K562 (cell line): Measurements from ENCODE around the gene GARRE1. TPM values are rescaled to one million over a fixed set of nuclear protein-coding genes. Genes with fewer than 3 reads are reported as not detected.

Source experiments
- ATAC-seq: fragments of 200-7000 bp; cut with Tn5 transposase; 3 replicates; pipeline ENCODE4 v1.9.1; 2020; ENCODE audit warnings: moderate library complexity
- BruUV-seq: library from RNA; stranded (reverse); fragments of 400-500 nt; replicated peaks from 2 replicates; lab custom pipeline; 2021; lab: Mats Ljungman, UMichigan
- CTCF ChIA-PET: fragments of 300-600 bp; formaldehyde crosslinking; extraction: SDS; loops from one replicate; lab custom pipeline; 2021; ENCODE audit warnings: low intra/inter-chr PET ratio; lab: Yijun Ruan, JAX
- POLR2A ChIA-PET: fragments of 300-600, 350-650 bp; sonication (Branson Sonifier 250); formaldehyde crosslinking; extraction: SDS; loops from one replicate; lab custom pipeline; 2021; ENCODE audit warnings: antibody characterized with exemption, inconsistent platforms; lab: Yijun Ruan, JAX
- DNase-seq, 4 experiments: peaks; one replicate each; pipeline versions ENCODE4 v3.0.0 to v3.0.0-alpha.2; 2011 to 2018; ENCODE audit warnings: low spot score in 3 of 4, mixed read lengths in 3 of 4; ENCODE audit errors: extremely low read depth in 1 of 4
- FAIRE-seq: peaks from 2 replicates; lab custom pipeline; 2011; peaks lifted over from hg19 to GRCh38; lab: Jason Lieb, UNC
- H2AFZ ChIP-seq: 2 replicates; pipeline ENCODE4 v1.6.0; 2011; ENCODE audit warnings: low read depth, low read length, control low read depth, inconsistent platforms
- H3K27ac ChIP-seq: fragments of 200-600 bp; 3 replicates; pipeline ENCODE4 v1.8.0; 2011; ENCODE audit warnings: low read depth, mild to moderate bottlenecking, control low read depth, inconsistent platforms, low read length, moderate library complexity, mixed read lengths; ENCODE audit errors: extremely low read depth
- H3K27me3 ChIP-seq, 2 experiments: fragments of 300-600 bp in 1 of 2; 2 replicates in 1 of 2; 3 replicates in 1 of 2; pipeline versions ENCODE4 v1.6.0 to v1.8.0; 2011; ENCODE audit warnings: inconsistent platforms in 2 of 2, low read length in 2 of 2, mild to moderate bottlenecking in 1 of 2, mixed read lengths in 1 of 2, moderate library complexity in 1 of 2; ENCODE audit not compliant: control insufficient read depth in 2 of 2, insufficient read depth in 2 of 2
- H3K36me3 ChIP-seq: fragments of 300-600 bp; 3 replicates; pipeline ENCODE4 v1.8.0; 2011; ENCODE audit warnings: mild to moderate bottlenecking, low read length, inconsistent platforms; ENCODE audit not compliant: control insufficient read depth, insufficient read depth
- H3K4me1 ChIP-seq, 2 experiments: fragments of 200-600 bp in 1 of 2; replicated peaks in 1 of 2; 2 replicates in 1 of 2; 3 replicates in 1 of 2; pipeline versions ENCODE4 v1.5.1 to v1.8.0; 2011; ENCODE audit warnings: inconsistent platforms in 2 of 2, low read length in 2 of 2, mild to moderate bottlenecking in 1 of 2, mixed read lengths in 1 of 2, moderate library complexity in 1 of 2; ENCODE audit not compliant: control insufficient read depth in 2 of 2, insufficient read depth in 2 of 2
- H3K4me2 ChIP-seq: 2 replicates; pipeline ENCODE4 v1.6.1; 2011; ENCODE audit warnings: low read length, control low read depth, inconsistent platforms, mixed read lengths; ENCODE audit not compliant: insufficient read depth
- H3K4me3 ChIP-seq: fragments of 200-600 bp; sonication (generic), shearing (Covaris generic); 2 replicates; pipeline ENCODE4 v1.5.1; 2016; ENCODE audit warnings: control low read depth, inconsistent platforms
- H3K79me2 ChIP-seq: fragments of 200-600 bp; 3 replicates; pipeline ENCODE4 v1.8.0; 2011; ENCODE audit warnings: low read length, inconsistent platforms; ENCODE audit not compliant: control insufficient read depth, insufficient read depth
- H3K9ac ChIP-seq, 2 experiments: 2 replicates each; pipeline versions ENCODE4 v1.6.0 to v1.6.1; 2011; ENCODE audit warnings: low read depth in 2 of 2, low read length in 2 of 2, control low read depth in 1 of 2, inconsistent platforms in 1 of 2, mild to moderate bottlenecking in 1 of 2, mixed read lengths in 1 of 2; ENCODE audit not compliant: insufficient read depth in 1 of 2
- H3K9me1 ChIP-seq: one replicate; pipeline ENCODE4 v1.6.0; 2011; ENCODE audit warnings: inconsistent platforms, mild to moderate bottlenecking, low read length, moderate library complexity; ENCODE audit not compliant: control insufficient read depth, insufficient read depth
- H3K9me3 ChIP-seq: replicated peaks from 2 replicates; pipeline ENCODE4 v1.5.1; 2011; ENCODE audit warnings: low read depth, low read length, inconsistent platforms; ENCODE audit not compliant: control insufficient read depth, insufficient read depth
- H4K20me1 ChIP-seq: replicated peaks from 2 replicates; pipeline ENCODE4 v1.6.1; 2011; ENCODE audit warnings: low read length, inconsistent platforms, mixed read lengths; ENCODE audit not compliant: control insufficient read depth, insufficient read depth
- HIVEP1 ChIP-seq: fragments of 250-450 bp; sonication (Bioruptor Pico); IDR thresholded peaks from 2 replicates; pipeline ENCODE4 v1.4.0; 2020; ENCODE audit warnings: mild to moderate bottlenecking
- PRPF4 ChIP-seq: fragments of 200-400 bp; formaldehyde crosslinking; IDR thresholded peaks from one replicate; pipeline ENCODE4 v1.6.1; 2017; ENCODE audit warnings: low read length, low read depth, mild to moderate bottlenecking; ENCODE audit not compliant: insufficient read depth, poor library complexity, severe bottlenecking
- RBBP5 ChIP-seq: fragments of 200-600 bp; sonication (generic); IDR thresholded peaks from 2 replicates; pipeline ENCODE4 v1.6.1; 2012; ENCODE audit warnings: borderline replicate concordance, mild to moderate bottlenecking, low read length, control low read depth, inconsistent platforms; ENCODE audit not compliant: insufficient read depth, poor library complexity, severe bottlenecking
- SMARCE1 ChIP-seq: fragments of 450-650 bp; IDR thresholded peaks from 2 replicates; pipeline ENCODE4 v1.7.1; 2016; ENCODE audit warnings: mild to moderate bottlenecking
- SRSF7 ChIP-seq: fragments of 200-400 bp; formaldehyde crosslinking; optimal IDR thresholded peaks from 2 replicates; pipeline ENCODE3; 2017; ENCODE audit warnings: mild to moderate bottlenecking, low read depth, low read length
- ZBTB7A ChIP-seq: IDR thresholded peaks from 2 replicates; pipeline ENCODE4 v1.6.1; 2011; ENCODE audit warnings: low read depth, mild to moderate bottlenecking, low read length, moderate library complexity, borderline replicate concordance; ENCODE audit not compliant: control insufficient read depth
- ZFPM2 ChIP-seq: fragments of 250-450 bp; sonication (Bioruptor Pico); IDR thresholded peaks from 2 replicates; pipeline ENCODE4 v1.5.1; 2022; ENCODE audit warnings: mild to moderate bottlenecking
- WGBS: fragments of 100-300 bp; shearing (Covaris generic); methylation state at CpG from one replicate; pipeline ENCODE4 v1.1.6; 2016; ENCODE audit warnings: low coverage, mixed read lengths; ENCODE audit not compliant: insufficient coverage; ENCODE audit errors: missing lambda C conversion rate; 5-methylcytosine and 5-hydroxymethylcytosine counted together
- in situ Hi-C: fragments of 300-500 bp; cut with MboI; formaldehyde crosslinking; loops from 4 replicates; pipeline ENCODE4 v1.15.0; 2018; ENCODE audit warnings: inconsistent platforms, mixed read lengths
- intact Hi-C: fragments of 100-400 bp; cut with micrococcal nuclease; formaldehyde crosslinking; loops from 2 replicates; pipeline ENCODE4 v1.14.2; 2022
- polyA plus RNA-seq, 8 experiments: library from polyadenylated mRNA; depleted of rRNA in 4 of 8; stranded (reverse) in 5 of 8; unstranded in 3 of 8; fragments of >200 nt; fragmentation: Nextera tagmentation in 2 of 8; fragmentation: Illumina TruSeq in 1 of 8; extraction: Ambion mirVana in 2 of 8; extraction: Trizol in 1 of 8; gene quantifications; 2 replicates each; pipeline versions ENCODE4 v1.2.1 to v1.2.3, GENCODE V29; 2011 to 2014; ENCODE audit warnings: inconsistent platforms in 1 of 8, missing spikeins in 1 of 8
- total RNA-seq, 7 experiments: library from RNA; depleted of rRNA in 6 of 7; stranded (reverse); fragments of >200 nt in 6 of 7; fragmentation: Illumina TruSeq in 2 of 7; extraction: Trizol in 2 of 7; gene quantifications; 2 replicates each; pipeline versions ENCODE4 v1.2.1 to v1.2.3, GENCODE V29; 2011 to 2021; ENCODE audit warnings: low replicate concordance in 1 of 7
- TF ChIP-seq, protein P1 (sequence below): fragments of 450-650 bp; formaldehyde crosslinking; IDR thresholded peaks from 2 replicates; pipeline ENCODE4 v1.4.0; 2020; ENCODE audit warnings: mild to moderate bottlenecking, moderate library complexity
- TF ChIP-seq, protein P2 (sequence below): fragments of 450-650 bp; IDR thresholded peaks from 2 replicates; pipeline ENCODE4 v1.6.1; 2016; ENCODE audit warnings: mild to moderate bottlenecking, moderate library complexity

The GARRE1 gene
- total and polyA plus RNA-seq, 9 of the 15 experiments (the other 6 are each of a cell fraction or from before 2014, with no cell fraction given): 1.6 to 12.8 (median 7.5) TPM

DNA sequence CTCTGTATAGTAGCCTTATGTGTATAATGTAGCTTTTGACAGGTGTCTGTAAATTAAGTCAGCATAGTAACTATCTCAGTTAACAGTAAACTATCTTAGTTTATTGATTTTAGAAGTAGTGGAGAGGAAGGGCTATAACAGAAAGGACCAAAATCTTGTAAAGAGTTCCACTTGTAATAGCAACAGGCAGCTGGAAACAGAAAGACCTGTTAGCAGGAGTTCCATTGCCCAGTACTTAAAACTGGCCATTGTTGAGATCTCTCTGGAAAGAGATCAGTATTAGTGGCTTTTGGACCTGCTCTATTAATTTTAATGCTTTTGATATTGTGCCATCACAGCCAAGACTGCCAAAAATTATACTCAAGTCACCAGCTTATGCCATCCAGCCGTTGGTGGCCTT is 32.0 kb upstream of the GARRE1 start:
- peaks cover 15% of the 10 kb centered on the region; the same call in 1 of the 2 replicates for H4K20me1 ChIP-seq
- no peak for ATAC-seq

More for the DNA sequence above, 32.0 kb upstream of the GARRE1 start:
- Histone ChIP-seq H3K4me3 (no peak overlapping the region), H3K36me3 (peaks cover 85% of the 10 kb centered on the region), H3K9ac (no peak overlapping the region), H3K4me2 (no peak overlapping the region), H3K27ac (no peak overlapping the region), H3K4me1 (peaks cover 8 to 18% of the 10 kb centered on the region in 2 experiments), H3K9me1 (no peaks in the 10 kb centered on the region), H3K79me2 (peaks cover 11% of the 10 kb centered on the region; the same call in 2 of the 3 replicates), H3K27me3 (no peaks in the 10 kb centered on the region), H2AFZ (no peak overlapping the region), H3K9me3 (no peaks in the 10 kb centered on the region)
- CTCF ChIA-PET: no interaction called here
- in situ Hi-C loops: no loop called here
- FAIRE-seq (no peak), DNase-seq (no peak)
- POLR2A ChIA-PET: interaction anchor here (0.8 to 1.6 kb wide), 2 partner anchors 26 to 51 kb away, joined by 4 read pairs; no protein-coding TSS in a partner anchor
- no TSS peak for BruUV-seq
- intact Hi-C loops: no loop called here
- WGBS: 92% methylated on average over 1 of the region's 1 CpG
- no peak for TF ChIP-seq RBBP5
- TF ChIP-seq SRSF7: no peak
- no peak for TF ChIP-seq PRPF4
- TF ChIP-seq, protein P1, sequence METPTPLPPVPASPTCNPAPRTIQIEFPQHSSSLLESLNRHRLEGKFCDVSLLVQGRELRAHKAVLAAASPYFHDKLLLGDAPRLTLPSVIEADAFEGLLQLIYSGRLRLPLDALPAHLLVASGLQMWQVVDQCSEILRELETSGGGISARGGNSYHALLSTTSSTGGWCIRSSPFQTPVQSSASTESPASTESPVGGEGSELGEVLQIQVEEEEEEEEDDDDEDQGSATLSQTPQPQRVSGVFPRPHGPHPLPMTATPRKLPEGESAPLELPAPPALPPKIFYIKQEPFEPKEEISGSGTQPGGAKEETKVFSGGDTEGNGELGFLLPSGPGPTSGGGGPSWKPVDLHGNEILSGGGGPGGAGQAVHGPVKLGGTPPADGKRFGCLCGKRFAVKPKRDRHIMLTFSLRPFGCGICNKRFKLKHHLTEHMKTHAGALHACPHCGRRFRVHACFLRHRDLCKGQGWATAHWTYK (CRISPR knock-in tag): no peak
- TF ChIP-seq, protein P2, sequence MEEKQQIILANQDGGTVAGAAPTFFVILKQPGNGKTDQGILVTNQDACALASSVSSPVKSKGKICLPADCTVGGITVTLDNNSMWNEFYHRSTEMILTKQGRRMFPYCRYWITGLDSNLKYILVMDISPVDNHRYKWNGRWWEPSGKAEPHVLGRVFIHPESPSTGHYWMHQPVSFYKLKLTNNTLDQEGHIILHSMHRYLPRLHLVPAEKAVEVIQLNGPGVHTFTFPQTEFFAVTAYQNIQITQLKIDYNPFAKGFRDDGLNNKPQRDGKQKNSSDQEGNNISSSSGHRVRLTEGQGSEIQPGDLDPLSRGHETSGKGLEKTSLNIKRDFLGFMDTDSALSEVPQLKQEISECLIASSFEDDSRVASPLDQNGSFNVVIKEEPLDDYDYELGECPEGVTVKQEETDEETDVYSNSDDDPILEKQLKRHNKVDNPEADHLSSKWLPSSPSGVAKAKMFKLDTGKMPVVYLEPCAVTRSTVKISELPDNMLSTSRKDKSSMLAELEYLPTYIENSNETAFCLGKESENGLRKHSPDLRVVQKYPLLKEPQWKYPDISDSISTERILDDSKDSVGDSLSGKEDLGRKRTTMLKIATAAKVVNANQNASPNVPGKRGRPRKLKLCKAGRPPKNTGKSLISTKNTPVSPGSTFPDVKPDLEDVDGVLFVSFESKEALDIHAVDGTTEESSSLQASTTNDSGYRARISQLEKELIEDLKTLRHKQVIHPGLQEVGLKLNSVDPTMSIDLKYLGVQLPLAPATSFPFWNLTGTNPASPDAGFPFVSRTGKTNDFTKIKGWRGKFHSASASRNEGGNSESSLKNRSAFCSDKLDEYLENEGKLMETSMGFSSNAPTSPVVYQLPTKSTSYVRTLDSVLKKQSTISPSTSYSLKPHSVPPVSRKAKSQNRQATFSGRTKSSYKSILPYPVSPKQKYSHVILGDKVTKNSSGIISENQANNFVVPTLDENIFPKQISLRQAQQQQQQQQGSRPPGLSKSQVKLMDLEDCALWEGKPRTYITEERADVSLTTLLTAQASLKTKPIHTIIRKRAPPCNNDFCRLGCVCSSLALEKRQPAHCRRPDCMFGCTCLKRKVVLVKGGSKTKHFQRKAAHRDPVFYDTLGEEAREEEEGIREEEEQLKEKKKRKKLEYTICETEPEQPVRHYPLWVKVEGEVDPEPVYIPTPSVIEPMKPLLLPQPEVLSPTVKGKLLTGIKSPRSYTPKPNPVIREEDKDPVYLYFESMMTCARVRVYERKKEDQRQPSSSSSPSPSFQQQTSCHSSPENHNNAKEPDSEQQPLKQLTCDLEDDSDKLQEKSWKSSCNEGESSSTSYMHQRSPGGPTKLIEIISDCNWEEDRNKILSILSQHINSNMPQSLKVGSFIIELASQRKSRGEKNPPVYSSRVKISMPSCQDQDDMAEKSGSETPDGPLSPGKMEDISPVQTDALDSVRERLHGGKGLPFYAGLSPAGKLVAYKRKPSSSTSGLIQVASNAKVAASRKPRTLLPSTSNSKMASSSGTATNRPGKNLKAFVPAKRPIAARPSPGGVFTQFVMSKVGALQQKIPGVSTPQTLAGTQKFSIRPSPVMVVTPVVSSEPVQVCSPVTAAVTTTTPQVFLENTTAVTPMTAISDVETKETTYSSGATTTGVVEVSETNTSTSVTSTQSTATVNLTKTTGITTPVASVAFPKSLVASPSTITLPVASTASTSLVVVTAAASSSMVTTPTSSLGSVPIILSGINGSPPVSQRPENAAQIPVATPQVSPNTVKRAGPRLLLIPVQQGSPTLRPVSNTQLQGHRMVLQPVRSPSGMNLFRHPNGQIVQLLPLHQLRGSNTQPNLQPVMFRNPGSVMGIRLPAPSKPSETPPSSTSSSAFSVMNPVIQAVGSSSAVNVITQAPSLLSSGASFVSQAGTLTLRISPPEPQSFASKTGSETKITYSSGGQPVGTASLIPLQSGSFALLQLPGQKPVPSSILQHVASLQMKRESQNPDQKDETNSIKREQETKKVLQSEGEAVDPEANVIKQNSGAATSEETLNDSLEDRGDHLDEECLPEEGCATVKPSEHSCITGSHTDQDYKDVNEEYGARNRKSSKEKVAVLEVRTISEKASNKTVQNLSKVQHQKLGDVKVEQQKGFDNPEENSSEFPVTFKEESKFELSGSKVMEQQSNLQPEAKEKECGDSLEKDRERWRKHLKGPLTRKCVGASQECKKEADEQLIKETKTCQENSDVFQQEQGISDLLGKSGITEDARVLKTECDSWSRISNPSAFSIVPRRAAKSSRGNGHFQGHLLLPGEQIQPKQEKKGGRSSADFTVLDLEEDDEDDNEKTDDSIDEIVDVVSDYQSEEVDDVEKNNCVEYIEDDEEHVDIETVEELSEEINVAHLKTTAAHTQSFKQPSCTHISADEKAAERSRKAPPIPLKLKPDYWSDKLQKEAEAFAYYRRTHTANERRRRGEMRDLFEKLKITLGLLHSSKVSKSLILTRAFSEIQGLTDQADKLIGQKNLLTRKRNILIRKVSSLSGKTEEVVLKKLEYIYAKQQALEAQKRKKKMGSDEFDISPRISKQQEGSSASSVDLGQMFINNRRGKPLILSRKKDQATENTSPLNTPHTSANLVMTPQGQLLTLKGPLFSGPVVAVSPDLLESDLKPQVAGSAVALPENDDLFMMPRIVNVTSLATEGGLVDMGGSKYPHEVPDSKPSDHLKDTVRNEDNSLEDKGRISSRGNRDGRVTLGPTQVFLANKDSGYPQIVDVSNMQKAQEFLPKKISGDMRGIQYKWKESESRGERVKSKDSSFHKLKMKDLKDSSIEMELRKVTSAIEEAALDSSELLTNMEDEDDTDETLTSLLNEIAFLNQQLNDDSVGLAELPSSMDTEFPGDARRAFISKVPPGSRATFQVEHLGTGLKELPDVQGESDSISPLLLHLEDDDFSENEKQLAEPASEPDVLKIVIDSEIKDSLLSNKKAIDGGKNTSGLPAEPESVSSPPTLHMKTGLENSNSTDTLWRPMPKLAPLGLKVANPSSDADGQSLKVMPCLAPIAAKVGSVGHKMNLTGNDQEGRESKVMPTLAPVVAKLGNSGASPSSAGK: no peak
- no peak for TF ChIP-seq SMARCE1
- no peak for TF ChIP-seq ZFPM2 (CRISPR knock-in tag)
- no peak for TF ChIP-seq HIVEP1 (CRISPR knock-in tag)
- no peak for TF ChIP-seq ZBTB7A
